Measurements from ENCODE around the gene BRD7.

BRD7 gene

GRCh38 chr16:50313596-50314478 is 55.0 kb downstream of the BRD7 start:
- DNase-seq (ENCODE audit: low spot score) = peak; percentile 12
- in situ Hi-C loops (cut with MboI; ENCODE audit: low pct_unique_long_range_greater_than_20kb, low sequenced_read_pairs, unreplicated experiment) = no loop called here
- no peak for TF ChIP-seq CTCF (IDR thresholded peaks at IDR 0.05; ENCODE audit: extremely low read depth, insufficient read depth, missing control alignments)

GRCh38 chr16:50311891-50312501 is 56.8 kb downstream of the BRD7 start:
- no peak for TF ChIP-seq CTCF (IDR thresholded peaks at IDR 0.05; ENCODE audit: extremely low read depth, insufficient read depth, missing control alignments)
- DNase-seq (ENCODE audit: low spot score) = peak; percentile 19
- in situ Hi-C loops (cut with MboI; ENCODE audit: low pct_unique_long_range_greater_than_20kb, low sequenced_read_pairs, unreplicated experiment) = no loop called here

- TF ChIP-seq CTCF (IDR thresholded peaks at IDR 0.05; ENCODE audit: extremely low read depth, insufficient read depth, missing control alignments) = no peak
- DNase-seq (ENCODE audit: low spot score) = no peak
- in situ Hi-C loops (cut with MboI; ENCODE audit: low pct_unique_long_range_greater_than_20kb, low sequenced_read_pairs, unreplicated experiment) = no loop called here
Measured at GRCh38 chr16:50311134-50311528, 57.7 kb downstream of the BRD7 start.

GRCh38 chr16:50310308-50311133 is 58.3 kb downstream of the BRD7 start:
- no peak for DNase-seq (ENCODE audit: low spot score)
- TF ChIP-seq CTCF (IDR thresholded peaks at IDR 0.05; ENCODE audit: extremely low read depth, insufficient read depth, missing control alignments) = no peak

GRCh38 chr16:50309527-50310307 is 59.1 kb downstream of the BRD7 start:
- DNase-seq (ENCODE audit: low spot score) = peak; percentile 11
- in situ Hi-C loops (cut with MboI; ENCODE audit: low pct_unique_long_range_greater_than_20kb, low sequenced_read_pairs, unreplicated experiment) = no loop called here
- TF ChIP-seq CTCF (IDR thresholded peaks at IDR 0.05; ENCODE audit: extremely low read depth, insufficient read depth, missing control alignments) = no peak

More at GRCh38 chr16:50310308-50311133, 58.3 kb downstream of the BRD7 start:
- in situ Hi-C loops (cut with MboI; ENCODE audit: low pct_unique_long_range_greater_than_20kb, low sequenced_read_pairs, unreplicated experiment) = no loop called here

- TF ChIP-seq CTCF (IDR thresholded peaks at IDR 0.05; ENCODE audit: extremely low read depth, insufficient read depth, missing control alignments) = no peak
- DNase-seq (ENCODE audit: low spot score) = no peak
- in situ Hi-C loops (cut with MboI; ENCODE audit: low pct_unique_long_range_greater_than_20kb, low sequenced_read_pairs, unreplicated experiment) = no loop called here
Measured at GRCh38 chr16:50309156-50309526, 59.6 kb downstream of the BRD7 start.
